Hepatocyte (in vitro differentiated cells): ENCODE measurements around the gene SNX27.

Experiments used
- EZH2 ChIP-seq: fragments of 200-600 bp; sonication (generic); IDR thresholded peaks from 2 replicates; pipeline ENCODE4 v1.6.1; 2016; ENCODE audit warnings: antibody characterized with exemption, mild to moderate bottlenecking, borderline replicate concordance
- EZH2phosphoT487 ChIP-seq: fragments of 200-600 bp; sonication (generic); IDR thresholded peaks from one replicate; pipeline ENCODE4 v1.6.1; 2018; ENCODE audit warnings: antibody characterized with exemption, mild to moderate bottlenecking, low read depth, moderate library complexity; ENCODE audit not compliant: unreplicated experiment, severe bottlenecking

DNA sequence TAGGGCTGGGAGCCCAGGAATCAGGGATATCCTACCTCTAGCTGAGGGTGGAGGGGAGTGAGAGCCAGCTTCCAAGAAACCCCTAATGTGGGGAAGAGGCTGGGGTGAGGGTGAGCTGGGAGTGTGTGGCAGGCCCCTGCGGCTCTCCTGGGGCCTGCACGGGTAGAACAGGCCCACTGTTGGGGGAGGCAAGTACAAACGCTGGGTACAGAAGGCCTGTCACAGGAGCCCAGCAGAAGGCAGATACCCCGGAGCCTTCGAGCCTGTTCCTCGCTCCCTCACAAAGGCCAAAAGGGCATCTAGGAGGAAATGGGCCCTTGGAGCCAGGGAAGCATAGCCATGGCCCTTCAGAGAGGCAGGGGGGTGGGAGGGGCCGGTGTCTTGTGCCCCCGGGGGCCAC is 91.1 kb downstream of the SNX27 start:
- TF ChIP-seq EZH2, result no peak
- no peak for TF ChIP-seq EZH2phosphoT487
